NCI-H1930 (cell line): ENCODE data around the gene RGS1.

Source experiments
- DNase-seq, 2 experiments: peaks; one replicate each; lab custom pipeline; 2025; lab: John Stamatoyannopoulos, UW

RGS1 gene

GRCh38 chr1:192620071-192620635, 44.6 kb downstream of the RGS1 start:
- no peak for DNase-seq

DNA sequence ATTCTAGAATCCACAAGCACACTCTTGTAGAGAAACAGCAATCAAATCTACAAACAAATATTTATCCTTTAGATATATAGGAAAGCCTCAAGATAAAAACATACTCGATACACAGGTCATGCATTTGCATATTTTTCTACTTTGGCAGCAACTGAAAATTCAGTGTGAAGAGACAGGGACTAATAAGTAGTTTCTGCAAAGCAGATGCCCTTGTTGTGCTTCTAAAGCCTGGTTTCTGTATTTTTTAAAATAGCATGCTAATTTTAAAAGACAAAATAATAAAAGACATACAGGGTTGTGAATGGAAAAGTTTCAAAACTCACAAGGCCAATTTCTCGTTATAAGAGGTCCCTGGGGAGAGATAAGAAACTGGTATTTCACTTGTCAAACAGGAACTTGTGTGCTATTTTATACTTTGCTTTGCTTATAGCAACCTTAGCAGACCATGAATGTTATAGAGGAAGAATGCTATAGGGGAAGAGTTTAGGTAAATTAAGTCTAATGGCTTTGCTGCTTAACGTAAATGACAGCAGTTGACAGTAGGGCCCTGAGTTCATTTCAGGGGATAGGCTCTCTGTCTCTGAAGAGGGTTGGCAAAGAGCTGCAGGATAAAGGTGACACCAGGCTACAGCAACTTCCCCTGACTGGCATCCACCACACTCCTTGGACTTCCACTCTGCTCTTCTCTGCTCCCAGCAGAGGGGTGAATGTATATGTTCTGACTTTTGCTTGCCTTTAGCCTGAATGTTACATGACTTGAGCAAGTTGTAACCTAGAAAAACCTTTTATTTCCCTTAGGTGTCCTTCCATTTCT, 51.0 kb downstream of the RGS1 start:
- DNase-seq: no peak

DNA sequence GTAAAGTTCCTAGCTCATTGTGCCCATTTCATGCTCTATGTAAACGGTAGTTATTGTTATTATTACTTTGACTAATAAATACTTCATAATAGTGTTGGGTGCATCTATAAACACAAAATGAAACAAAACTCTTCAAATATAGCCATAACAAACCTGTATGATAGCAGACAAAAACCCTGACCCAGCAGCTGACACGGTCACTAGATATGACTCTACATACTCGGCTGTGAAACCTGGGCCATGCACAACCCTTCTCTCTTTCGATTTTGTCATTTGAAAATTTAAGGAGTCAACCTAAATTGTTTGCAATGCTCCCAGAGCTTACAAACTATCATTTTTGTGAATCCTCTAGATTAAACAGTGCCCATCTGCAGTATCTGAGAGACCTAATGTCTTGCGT, 52.3 kb downstream of the RGS1 start:
- no peak for DNase-seq

DNA sequence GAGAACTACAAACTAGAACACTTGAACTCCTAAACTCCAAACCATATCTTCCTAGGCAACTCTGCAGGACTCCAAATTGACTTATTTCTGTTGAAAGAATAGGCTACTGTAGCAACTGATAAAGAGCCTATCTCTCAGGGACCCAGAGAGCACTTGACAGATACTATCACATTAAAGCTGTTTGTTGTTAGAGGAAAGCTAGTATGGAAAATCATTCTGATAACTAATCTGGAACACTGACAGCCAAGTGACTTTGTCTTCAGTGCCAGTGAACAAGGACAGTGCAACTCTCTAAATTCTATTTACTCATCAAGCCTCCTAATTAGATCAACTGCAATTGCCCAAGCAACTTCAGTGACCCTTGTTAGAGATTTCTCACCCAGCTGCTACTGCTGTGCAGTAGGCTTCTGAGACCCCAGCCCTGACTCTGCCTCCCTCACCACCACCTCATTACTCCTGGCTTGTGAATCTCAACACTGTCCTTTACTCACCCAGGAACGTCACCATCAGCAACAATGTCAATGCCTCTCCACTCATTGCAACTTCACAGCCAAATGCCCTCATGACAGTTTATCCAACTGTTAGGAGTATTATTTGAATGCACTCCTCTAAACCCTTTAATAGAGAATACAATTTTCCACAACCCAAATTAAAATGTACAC, 53.0 kb downstream of the RGS1 start:
- no peak for DNase-seq

- no peak for DNase-seq
These were observed 54.0 kb downstream of the RGS1 start for GRCh38 chr1:192629612-192630011.
